ENCODE results near the gene S1PR4. TPM values are rescaled to one million over a fixed set of nuclear protein-coding genes. Genes with fewer than 3 reads are reported as not detected.

The S1PR4 gene
- total RNA-seq, 1 donor from 2014 or later = not detected

DNA sequence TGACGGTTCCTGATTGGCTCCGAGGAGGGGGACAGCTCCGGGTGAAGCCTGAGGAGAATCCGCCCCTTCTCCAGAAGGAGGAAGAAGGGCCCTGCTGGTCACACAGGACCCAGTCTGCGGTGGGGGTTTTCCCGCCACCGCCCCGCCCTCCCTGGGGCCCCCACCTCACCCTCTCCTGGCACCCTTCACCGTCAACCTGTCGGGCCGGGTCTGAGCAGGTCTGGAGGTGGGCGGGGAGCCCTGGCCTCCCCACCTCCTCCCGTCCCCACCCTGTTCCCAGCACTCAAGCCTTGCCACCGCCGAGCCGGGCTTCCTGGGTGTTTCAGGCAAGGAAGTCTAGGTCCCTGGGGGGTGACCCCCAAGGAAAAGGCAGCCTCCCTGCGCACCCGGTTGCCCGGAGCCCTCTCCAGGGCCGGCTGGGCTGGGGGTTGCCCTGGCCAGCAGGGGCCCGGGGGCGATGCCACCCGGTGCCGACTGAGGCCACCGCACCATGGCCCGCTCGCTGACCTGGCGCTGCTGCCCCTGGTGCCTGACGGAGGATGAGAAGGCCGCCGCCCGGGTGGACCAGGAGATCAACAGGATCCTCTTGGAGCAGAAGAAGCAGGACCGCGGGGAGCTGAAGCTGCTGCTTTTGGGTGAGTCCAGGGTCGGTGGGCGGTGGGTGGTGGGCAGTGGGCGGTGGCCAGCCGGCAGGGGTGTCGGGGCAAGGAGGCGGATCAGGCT, 42.4 kb upstream of the S1PR4 start, which contains the start of gene GNA15:
GNA15 (plus strand) TSS at position 73 of the 723 bp plus-strand sequence; CDS start at position 491, 418 bp downstream.
- DNase-seq (ENCODE audit: low read depth) = no peak
- TF ChIP-seq, protein P1, sequence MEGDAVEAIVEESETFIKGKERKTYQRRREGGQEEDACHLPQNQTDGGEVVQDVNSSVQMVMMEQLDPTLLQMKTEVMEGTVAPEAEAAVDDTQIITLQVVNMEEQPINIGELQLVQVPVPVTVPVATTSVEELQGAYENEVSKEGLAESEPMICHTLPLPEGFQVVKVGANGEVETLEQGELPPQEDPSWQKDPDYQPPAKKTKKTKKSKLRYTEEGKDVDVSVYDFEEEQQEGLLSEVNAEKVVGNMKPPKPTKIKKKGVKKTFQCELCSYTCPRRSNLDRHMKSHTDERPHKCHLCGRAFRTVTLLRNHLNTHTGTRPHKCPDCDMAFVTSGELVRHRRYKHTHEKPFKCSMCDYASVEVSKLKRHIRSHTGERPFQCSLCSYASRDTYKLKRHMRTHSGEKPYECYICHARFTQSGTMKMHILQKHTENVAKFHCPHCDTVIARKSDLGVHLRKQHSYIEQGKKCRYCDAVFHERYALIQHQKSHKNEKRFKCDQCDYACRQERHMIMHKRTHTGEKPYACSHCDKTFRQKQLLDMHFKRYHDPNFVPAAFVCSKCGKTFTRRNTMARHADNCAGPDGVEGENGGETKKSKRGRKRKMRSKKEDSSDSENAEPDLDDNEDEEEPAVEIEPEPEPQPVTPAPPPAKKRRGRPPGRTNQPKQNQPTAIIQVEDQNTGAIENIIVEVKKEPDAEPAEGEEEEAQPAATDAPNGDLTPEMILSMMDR (IDR thresholded peaks at IDR 0.05; ENCODE audit: insufficient read depth, low read length, poor library complexity, severe bottlenecking) = no peak
- H3K4me3 ChIP-seq (ENCODE audit: low read depth, low read length) = no peak within 1 kb of the TSS
- H3K27me3 ChIP-seq (ENCODE audit: control insufficient read depth, insufficient read depth, low read length) = no peaks in the 10 kb centered on the region
- H3K36me3 ChIP-seq (ENCODE audit: control insufficient read depth, insufficient read depth, low read length) = no peaks in the 10 kb centered on the region

GRCh38 chr19:3136684-3137055, 41.9 kb upstream of the S1PR4 start:
- no peaks in the 10 kb centered on the region for H3K36me3 ChIP-seq (ENCODE audit: control insufficient read depth, insufficient read depth, low read length)
- H3K4me3 ChIP-seq (ENCODE audit: low read depth, low read length) = no peak overlapping the region
- no peaks in the 10 kb centered on the region for H3K27me3 ChIP-seq (ENCODE audit: control insufficient read depth, insufficient read depth, low read length)
- no peak for DNase-seq (ENCODE audit: low read depth)
- TF ChIP-seq, protein P1 (IDR thresholded peaks at IDR 0.05; ENCODE audit: insufficient read depth, low read length, poor library complexity, severe bottlenecking) = no peak

DNA sequence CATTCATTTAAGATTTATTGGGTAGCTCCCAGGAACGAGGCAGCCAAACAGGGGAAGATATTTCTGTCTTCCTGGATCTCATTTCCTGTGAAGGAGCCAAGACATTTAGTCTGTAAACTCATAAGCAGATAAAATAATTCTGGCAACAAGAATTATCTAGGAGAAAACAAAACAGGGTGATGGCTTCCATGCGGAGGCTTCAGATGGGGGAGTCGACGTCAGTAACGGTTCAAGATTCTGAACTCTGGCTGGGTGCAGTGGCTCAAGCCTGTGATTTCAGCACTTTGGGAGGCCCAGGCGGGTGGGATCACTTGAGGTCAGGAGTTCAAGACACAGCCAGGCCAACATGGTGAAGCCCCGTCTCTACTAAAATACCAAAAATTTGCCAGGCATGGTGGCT, 41.5 kb upstream of the S1PR4 start:
- no peaks in the 10 kb centered on the region for H3K36me3 ChIP-seq (ENCODE audit: control insufficient read depth, insufficient read depth, low read length)
- no peak for DNase-seq (ENCODE audit: low read depth)
- TF ChIP-seq, protein P1 (IDR thresholded peaks at IDR 0.05; ENCODE audit: insufficient read depth, low read length, poor library complexity, severe bottlenecking) = no peak
- no peaks in the 10 kb centered on the region for H3K27me3 ChIP-seq (ENCODE audit: control insufficient read depth, insufficient read depth, low read length)
- no peak overlapping the region for H3K4me3 ChIP-seq (ENCODE audit: low read depth, low read length)

- TF ChIP-seq, protein P1 (IDR thresholded peaks at IDR 0.05; ENCODE audit: insufficient read depth, low read length, poor library complexity, severe bottlenecking) = no peak
- H3K27me3 ChIP-seq (ENCODE audit: control insufficient read depth, insufficient read depth, low read length) = no peaks in the 10 kb centered on the region
- no peak for DNase-seq (ENCODE audit: low read depth)
- H3K4me3 ChIP-seq (ENCODE audit: low read depth, low read length) = no peak overlapping the region
- H3K36me3 ChIP-seq (ENCODE audit: control insufficient read depth, insufficient read depth, low read length) = no peaks in the 10 kb centered on the region
These were observed 40.3 kb upstream of the S1PR4 start for GRCh38 chr19:3138268-3138667.

GRCh38 chr19:3140667-3141038, 37.9 kb upstream of the S1PR4 start:
- H3K36me3 ChIP-seq (ENCODE audit: control insufficient read depth, insufficient read depth, low read length) = no peaks in the 10 kb centered on the region
- TF ChIP-seq, protein P1 (IDR thresholded peaks at IDR 0.05; ENCODE audit: insufficient read depth, low read length, poor library complexity, severe bottlenecking) = no peak

DNA sequence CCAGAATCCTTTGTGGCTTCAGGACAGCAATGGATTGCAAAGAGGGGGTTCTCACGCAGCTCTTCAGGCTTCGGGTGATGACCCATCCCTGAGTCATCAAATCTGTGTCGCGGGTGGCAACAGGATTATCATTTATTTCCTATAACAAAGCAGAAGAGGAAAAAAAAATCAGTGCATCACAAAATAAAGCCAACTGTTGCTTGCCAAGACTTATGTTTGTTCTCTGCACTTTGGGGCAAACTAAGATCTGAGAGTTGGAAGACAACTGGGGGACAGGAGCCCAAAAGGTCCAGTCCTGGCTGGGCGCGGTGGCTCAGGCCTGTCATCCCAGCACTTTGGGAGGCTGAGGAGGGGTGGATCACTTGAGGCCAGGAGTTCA, 36.3 kb upstream of the S1PR4 start:
- no peak overlapping the region for H3K4me3 ChIP-seq (ENCODE audit: low read depth, low read length)
- H3K36me3 ChIP-seq (ENCODE audit: control insufficient read depth, insufficient read depth, low read length) = no peaks in the 10 kb centered on the region
- H3K27me3 ChIP-seq (ENCODE audit: control insufficient read depth, insufficient read depth, low read length) = no peaks in the 10 kb centered on the region
- TF ChIP-seq, protein P1 (IDR thresholded peaks at IDR 0.05; ENCODE audit: insufficient read depth, low read length, poor library complexity, severe bottlenecking) = no peak
- no peak for DNase-seq (ENCODE audit: low read depth)

More at GRCh38 chr19:3140667-3141038, 37.9 kb upstream of the S1PR4 start:
- Histone ChIP-seq H3K27me3 (ENCODE audit: control insufficient read depth, insufficient read depth, low read length) (no peaks in the 10 kb centered on the region), H3K4me3 (ENCODE audit: low read depth, low read length) (no peak overlapping the region)
- DNase-seq (ENCODE audit: low read depth) = no peak
